Fibroblast of the conjunctiva (primary cell): ENCODE results near the gene ATP8A2.

Experiments
- DNase-seq: peaks from one replicate; pipeline ENCODE4 v3.0.0-alpha.2; 2010; ENCODE audit warnings: low read depth

The ATP8A2 gene

GRCh38 chr13:25384758-25385410, 13.1 kb downstream of the ATP8A2 start:
- DNase-seq = no peak

GRCh38 chr13:25391932-25392331, 20.2 kb downstream of the ATP8A2 start:
- DNase-seq = no peak

- no peak for DNase-seq
Measured at GRCh38 chr13:25394402-25395060, 22.8 kb downstream of the ATP8A2 start.

- DNase-seq = no peak
Measured at GRCh38 chr13:25397763-25398162, 26.0 kb downstream of the ATP8A2 start.

- no peak for DNase-seq
Measured at GRCh38 chr13:25400925-25401324, 29.2 kb downstream of the ATP8A2 start.

GRCh38 chr13:25401958-25402357, 30.2 kb downstream of the ATP8A2 start:
- no peak for DNase-seq

GRCh38 chr13:25406377-25406776, 34.6 kb downstream of the ATP8A2 start:
- DNase-seq = no peak

GRCh38 chr13:25409938-25410337, 38.2 kb downstream of the ATP8A2 start:
- DNase-seq = no peak

GRCh38 chr13:25415241-25415640, 43.5 kb downstream of the ATP8A2 start:
- no peak for DNase-seq

GRCh38 chr13:25417535-25417934, 45.8 kb downstream of the ATP8A2 start:
- no peak for DNase-seq

GRCh38 chr13:25420161-25420560, 48.4 kb downstream of the ATP8A2 start:
- no peak for DNase-seq

- no peak for DNase-seq
Measured at GRCh38 chr13:25421612-25422011, 49.8 kb downstream of the ATP8A2 start.

GRCh38 chr13:25422153-25422552, 50.4 kb downstream of the ATP8A2 start:
- DNase-seq = no peak

- DNase-seq = no peak
Measured at GRCh38 chr13:25423831-25424230, 52.1 kb downstream of the ATP8A2 start.

- no peak for DNase-seq
Measured at GRCh38 chr13:25429466-25429865, 57.7 kb downstream of the ATP8A2 start.

- DNase-seq = no peak
Measured at GRCh38 chr13:25432691-25433090, 60.9 kb downstream of the ATP8A2 start.

GRCh38 chr13:25440061-25440460, 68.3 kb downstream of the ATP8A2 start:
- DNase-seq = no peak

GRCh38 chr13:25446261-25446660, 74.5 kb downstream of the ATP8A2 start:
- DNase-seq = no peak

- DNase-seq = no peak
Measured at GRCh38 chr13:25447396-25447795, 75.6 kb downstream of the ATP8A2 start.

- DNase-seq = no peak
Measured at GRCh38 chr13:25453850-25454365, 82.1 kb downstream of the ATP8A2 start.

GRCh38 chr13:25455146-25455545, 83.4 kb downstream of the ATP8A2 start:
- no peak for DNase-seq

GRCh38 chr13:25457566-25457965, 85.8 kb downstream of the ATP8A2 start:
- DNase-seq = no peak

GRCh38 chr13:25462301-25463125, 90.7 kb downstream of the ATP8A2 start:
- no peak for DNase-seq
